Stimulated activated CD8-positive, alpha-beta memory T cell treated with anti-CD3 and anti-CD28 coated beads, Interleukin-4, amount 100 ng/mL, for 24 hours (primary cell): Measurements from ENCODE around the gene CLSTN2.

Experiments
- DNase-seq: peaks from one replicate; pipeline ENCODE4 v3.0.0-alpha.2; 2020; ENCODE audit warnings: low read depth

The CLSTN2 gene

GRCh38 chr3:140288595-140288994, 353.6 kb downstream of the CLSTN2 start:
- no peak for DNase-seq

GRCh38 chr3:140290105-140290504, 355.1 kb downstream of the CLSTN2 start:
- DNase-seq: no peak

- DNase-seq: no peak
Measured at GRCh38 chr3:140292170-140292569, 357.2 kb downstream of the CLSTN2 start.

DNA sequence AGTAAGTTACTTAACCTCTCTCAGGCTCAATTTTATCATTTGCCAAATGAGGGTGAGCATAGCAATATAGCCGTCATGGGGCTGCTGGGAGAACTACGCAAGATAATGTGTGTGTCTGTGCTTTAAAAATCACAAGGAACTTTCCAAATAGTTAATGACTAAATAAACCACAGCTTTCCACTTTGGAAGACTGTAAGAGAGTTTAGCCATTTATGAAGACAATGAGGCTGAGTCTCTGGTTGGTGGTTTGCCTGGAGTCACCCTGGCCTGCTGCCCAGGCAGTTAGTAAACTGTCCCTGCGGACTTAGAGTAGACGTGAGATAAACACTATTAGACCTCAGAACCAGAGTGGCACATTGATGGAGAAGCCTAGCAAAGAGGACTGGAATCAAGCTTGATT, 357.7 kb downstream of the CLSTN2 start:
- DNase-seq: no peak

DNA sequence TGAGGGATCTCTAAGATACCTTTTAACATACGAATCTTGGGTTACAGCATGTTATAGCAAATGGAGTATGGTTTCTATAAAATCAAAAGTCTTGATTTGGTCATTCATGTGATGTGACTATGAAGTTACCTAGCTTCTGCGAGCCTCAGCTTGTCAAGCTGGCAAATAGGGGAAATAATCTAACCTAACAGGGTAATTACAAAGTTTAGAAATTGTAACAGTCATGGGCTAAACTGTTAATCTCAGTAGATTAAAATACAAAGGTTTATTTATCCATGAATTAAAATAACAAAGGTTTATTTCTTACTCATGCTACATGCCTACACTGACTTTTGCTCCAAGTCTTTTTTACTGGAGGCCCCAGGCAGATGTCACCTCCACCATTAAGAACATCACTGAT, 359.1 kb downstream of the CLSTN2 start:
- DNase-seq: no peak

GRCh38 chr3:140296796-140297352, 361.9 kb downstream of the CLSTN2 start:
- DNase-seq: no peak

DNA sequence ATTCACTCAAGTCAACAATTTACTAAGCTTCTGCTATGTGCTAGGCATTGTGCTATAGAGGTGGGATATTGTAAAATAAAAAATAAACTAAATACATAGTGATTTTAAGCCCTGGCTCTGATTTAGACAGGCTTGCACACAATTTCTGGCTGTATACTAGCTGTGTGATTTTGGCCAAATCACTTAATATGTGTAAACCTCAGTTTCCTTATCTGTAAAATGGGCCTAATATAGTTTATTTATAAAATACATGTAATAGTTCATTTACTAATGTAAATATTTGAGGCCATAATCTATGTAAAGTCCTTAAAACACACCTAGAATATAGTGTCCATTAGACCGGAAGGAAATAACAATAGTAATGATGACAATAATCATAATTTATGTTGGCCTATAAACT, 363.1 kb downstream of the CLSTN2 start:
- DNase-seq: no peak

- DNase-seq: no peak
Measured at GRCh38 chr3:140298569-140299070, 363.6 kb downstream of the CLSTN2 start.

DNA sequence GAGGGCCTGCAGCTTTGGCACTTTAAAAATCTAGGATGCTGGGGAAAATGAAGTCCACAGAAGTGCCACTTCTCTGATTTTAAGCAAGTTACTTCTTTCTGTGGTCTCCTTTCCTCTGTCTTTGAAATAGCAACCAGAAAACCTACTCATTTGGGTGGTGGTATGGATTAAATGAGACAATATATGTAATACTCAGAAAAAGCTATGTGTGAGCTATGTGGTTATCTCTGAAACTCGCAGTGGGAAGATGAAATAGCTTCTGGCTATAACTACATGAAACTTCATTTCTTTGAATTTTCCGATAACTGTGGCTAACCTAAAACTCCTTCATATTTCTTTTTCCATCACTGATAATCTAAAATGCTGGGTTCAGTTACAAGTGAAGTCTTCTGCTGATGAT, 368.9 kb downstream of the CLSTN2 start:
- no peak for DNase-seq

GRCh38 chr3:140308535-140308934, 373.6 kb downstream of the CLSTN2 start:
- DNase-seq: no peak

DNA sequence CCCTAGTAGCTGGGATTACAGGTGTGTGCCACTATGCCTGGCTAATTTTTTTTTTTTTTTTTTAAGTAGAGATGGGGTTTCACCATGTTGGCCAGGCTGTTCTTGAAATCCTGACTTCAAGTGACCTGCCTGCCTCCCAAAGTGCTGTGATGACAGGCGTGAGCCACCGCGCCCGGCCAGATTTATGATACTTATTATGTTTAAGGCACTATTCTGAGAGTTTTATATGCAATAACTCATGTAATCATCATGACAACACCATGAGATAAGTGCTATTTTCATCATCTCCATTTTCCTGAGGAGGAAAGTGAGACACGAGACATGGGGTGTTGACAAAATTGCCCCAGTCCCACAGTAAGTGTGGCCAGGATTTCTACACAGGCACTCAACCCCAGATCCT, 376.4 kb downstream of the CLSTN2 start:
- DNase-seq: no peak

DNA sequence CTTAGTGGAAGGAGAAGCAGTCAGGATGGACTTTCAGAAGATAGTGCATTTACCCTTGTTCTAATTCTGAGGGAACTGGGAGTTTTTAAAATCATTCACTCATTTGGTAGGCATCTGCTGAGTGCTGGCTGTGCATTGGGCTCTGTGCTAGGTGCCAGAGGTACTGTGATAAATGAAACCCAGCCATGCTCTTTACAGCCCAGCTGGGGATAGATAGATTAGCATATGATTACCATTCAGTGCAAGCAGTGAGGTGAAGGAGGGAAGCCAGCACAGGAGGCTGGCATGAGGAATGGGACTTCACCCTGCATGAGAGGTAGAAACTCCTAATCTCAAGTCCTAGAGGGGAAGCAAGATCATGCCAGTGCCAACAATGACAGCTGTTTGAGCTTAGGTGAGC, 381.0 kb downstream of the CLSTN2 start:
- DNase-seq: no peak

DNA sequence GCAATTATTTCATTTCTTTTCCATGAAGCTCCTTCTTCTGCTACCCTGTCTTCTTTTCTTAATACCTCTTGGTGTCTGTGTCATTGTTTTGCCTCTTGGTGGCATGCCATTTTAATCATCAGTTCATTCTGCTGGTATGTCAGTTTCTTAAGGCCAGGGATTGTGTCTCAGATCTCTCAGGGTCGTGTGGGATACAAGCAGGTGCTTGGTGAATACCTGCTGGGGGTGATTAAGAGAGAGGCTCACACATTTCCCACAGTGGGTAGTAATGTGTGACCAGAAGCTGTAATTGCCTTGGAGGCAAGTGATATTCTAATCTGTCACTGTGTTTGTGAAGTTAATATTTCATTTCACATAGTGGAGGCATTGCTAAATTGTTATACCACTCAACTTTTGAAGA, 381.5 kb downstream of the CLSTN2 start:
- DNase-seq: no peak

GRCh38 chr3:140316868-140317400, 381.9 kb downstream of the CLSTN2 start:
- no peak for DNase-seq

- no peak for DNase-seq
Measured at GRCh38 chr3:140319739-140320138, 384.8 kb downstream of the CLSTN2 start.

- DNase-seq: no peak
Measured at GRCh38 chr3:140323561-140323960, 388.6 kb downstream of the CLSTN2 start.

DNA sequence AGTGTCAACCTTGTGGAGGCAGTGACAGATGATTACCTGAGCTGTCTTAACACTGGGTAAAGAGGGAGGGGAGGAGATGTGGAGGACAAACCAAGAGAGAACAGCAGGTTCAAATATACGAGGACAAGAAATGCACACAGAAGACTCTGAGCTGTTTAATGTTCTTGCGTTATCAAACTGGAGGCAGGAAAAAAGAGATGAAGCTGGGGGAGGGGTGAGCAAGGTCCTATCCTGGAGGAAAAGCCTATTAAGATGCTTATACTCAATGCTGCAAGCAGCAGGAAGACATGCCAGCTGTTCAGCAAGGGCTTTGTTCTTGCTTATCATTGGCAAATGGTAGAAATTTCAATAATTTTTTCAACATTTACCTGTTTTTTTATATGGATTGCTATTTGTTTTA, 397.1 kb downstream of the CLSTN2 start:
- DNase-seq: no peak

- DNase-seq: no peak
Measured at GRCh38 chr3:140334132-140334929, 399.3 kb downstream of the CLSTN2 start.

DNA sequence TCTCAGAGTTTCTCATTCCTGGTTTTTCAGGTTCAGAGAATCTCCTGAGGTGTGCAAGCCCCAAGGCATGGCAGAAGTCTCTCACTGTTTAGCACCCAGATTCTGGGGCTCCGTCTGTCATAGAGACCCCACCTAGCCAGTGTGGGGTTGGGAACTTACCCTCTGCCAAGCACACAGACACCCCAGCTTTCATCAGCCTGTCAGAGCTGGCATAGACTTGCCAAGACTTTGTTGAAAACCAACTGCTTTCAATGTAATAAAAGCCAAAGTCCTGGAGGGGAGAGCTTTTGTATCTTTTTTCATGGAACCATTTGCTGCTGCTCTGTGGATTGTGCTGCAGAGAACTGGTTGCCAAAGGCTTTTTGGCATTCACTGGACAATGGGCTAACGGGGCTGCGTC, 401.5 kb downstream of the CLSTN2 start:
- no peak for DNase-seq

- no peak for DNase-seq
Measured at GRCh38 chr3:140338916-140339315, 403.9 kb downstream of the CLSTN2 start.

GRCh38 chr3:140341203-140341602, 406.2 kb downstream of the CLSTN2 start:
- no peak for DNase-seq

DNA sequence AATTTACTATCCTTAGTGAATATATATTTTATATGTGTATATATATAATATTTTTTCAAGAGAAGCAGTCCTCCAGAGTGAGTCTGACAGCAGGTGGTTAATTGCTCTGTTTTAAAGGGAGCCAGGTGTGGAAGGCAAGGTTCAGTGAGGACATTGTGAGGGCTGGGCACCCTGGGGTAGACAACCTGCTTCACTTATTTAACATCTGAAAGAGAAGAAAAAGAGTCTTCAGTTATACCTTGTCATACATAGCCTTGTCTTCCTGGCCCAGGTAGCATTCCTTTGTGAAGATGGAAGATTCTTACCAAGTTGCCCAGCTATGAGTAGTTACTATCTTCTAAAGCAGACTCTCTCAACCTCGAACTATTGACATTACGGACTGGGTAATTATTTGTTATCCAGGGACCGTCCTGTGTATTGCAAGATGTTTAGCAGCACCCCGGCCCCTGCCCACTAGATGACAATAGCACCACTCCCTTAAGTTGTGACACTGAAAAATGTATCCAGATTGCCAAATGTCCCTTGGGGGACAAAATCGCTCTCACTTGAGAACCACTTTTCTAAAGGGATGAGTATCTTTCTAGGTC, 406.9 kb downstream of the CLSTN2 start:
- no peak for DNase-seq

DNA sequence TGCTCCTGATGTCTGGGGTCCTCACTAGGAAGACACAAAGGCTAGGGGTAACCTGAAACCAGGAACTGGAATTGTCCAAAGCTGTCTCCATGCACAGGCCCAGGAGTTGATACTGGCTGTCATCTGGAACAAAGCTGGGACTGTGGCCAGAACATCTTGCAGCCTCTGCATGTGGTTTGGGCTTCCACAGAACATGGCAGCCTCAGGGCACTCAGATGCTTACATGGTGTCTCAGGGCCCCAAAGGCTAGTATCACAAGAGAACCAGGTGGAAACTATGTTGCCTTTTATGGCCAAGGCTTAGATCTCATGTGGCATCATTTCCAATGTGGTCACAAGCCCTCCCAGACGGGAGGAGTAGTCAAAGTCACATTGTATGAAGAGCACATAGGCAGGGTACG, 407.7 kb downstream of the CLSTN2 start:
- no peak for DNase-seq
